KMS-11 (cell line): ENCODE results near the gene MAP1LC3B.
A peak's percentile ranks its signal among the peaks of the same experiment; 100 is the strongest.

ENCODE experiments used
- H2AFZ ChIP-seq: fragments of 200-600 bp; sonication (generic); 2 replicates; pipeline ENCODE4 v1.6.1; 2016; ENCODE audit warnings: antibody characterized with exemption, mixed run types, low read depth
- H3K27ac ChIP-seq: fragments of 200-600 bp; sonication (generic); 2 replicates; pipeline ENCODE4 v1.6.1; 2016; ENCODE audit warnings: mild to moderate bottlenecking, mixed run types
- H3K27me3 ChIP-seq: fragments of 200-600 bp; sonication (generic); 2 replicates; pipeline ENCODE4 v1.6.1; 2017; ENCODE audit warnings: mild to moderate bottlenecking, low read depth, mixed run types, moderate library complexity; ENCODE audit not compliant: insufficient read depth
- H3K36me3 ChIP-seq: fragments of 200-600 bp; sonication (generic); 2 replicates; pipeline ENCODE4 v1.6.1; 2017; ENCODE audit warnings: mild to moderate bottlenecking, mixed run types; ENCODE audit not compliant: insufficient read depth
- H3K4me1 ChIP-seq: fragments of 200-600 bp; sonication (generic); 2 replicates; pipeline ENCODE4 v1.6.1; 2016; ENCODE audit warnings: mild to moderate bottlenecking, low read depth, mixed run types; ENCODE audit not compliant: poor library complexity, severe bottlenecking
- H3K4me2 ChIP-seq: fragments of 200-600 bp; sonication (generic); 2 replicates; pipeline ENCODE4 v1.7.0; 2016; ENCODE audit warnings: mild to moderate bottlenecking, mixed run types
- H3K4me3 ChIP-seq: fragments of 200-600 bp; sonication (generic); IDR thresholded peaks from 2 replicates; pipeline ENCODE4 v1.6.1; 2017; ENCODE audit warnings: low read depth, low read length, mixed read lengths; ENCODE audit not compliant: insufficient read depth
- H3K79me2 ChIP-seq: fragments of 200-600 bp; sonication (generic); 2 replicates; pipeline ENCODE4 v1.6.1; 2016; ENCODE audit warnings: low read depth, mixed run types; ENCODE audit not compliant: insufficient read depth
- H3K9ac ChIP-seq: fragments of 200-600 bp; sonication (generic); 2 replicates; pipeline ENCODE4 v1.6.1; 2016; ENCODE audit warnings: mild to moderate bottlenecking, mixed run types
- H4K20me1 ChIP-seq: fragments of 200-600 bp; sonication (generic); 2 replicates; pipeline ENCODE4 v1.6.1; 2016; ENCODE audit warnings: mild to moderate bottlenecking, mixed run types; ENCODE audit not compliant: insufficient read depth
- TF ChIP-seq, protein P1 (sequence below): fragments of 200-600 bp; sonication (generic); conservative IDR thresholded peaks from 2 replicates; pipeline ENCODE4 v1.6.1; 2017; ENCODE audit warnings: low read depth, mild to moderate bottlenecking, antibody characterized with exemption, low read length, moderate library complexity, mixed read lengths

Gene MAP1LC3B

DNA sequence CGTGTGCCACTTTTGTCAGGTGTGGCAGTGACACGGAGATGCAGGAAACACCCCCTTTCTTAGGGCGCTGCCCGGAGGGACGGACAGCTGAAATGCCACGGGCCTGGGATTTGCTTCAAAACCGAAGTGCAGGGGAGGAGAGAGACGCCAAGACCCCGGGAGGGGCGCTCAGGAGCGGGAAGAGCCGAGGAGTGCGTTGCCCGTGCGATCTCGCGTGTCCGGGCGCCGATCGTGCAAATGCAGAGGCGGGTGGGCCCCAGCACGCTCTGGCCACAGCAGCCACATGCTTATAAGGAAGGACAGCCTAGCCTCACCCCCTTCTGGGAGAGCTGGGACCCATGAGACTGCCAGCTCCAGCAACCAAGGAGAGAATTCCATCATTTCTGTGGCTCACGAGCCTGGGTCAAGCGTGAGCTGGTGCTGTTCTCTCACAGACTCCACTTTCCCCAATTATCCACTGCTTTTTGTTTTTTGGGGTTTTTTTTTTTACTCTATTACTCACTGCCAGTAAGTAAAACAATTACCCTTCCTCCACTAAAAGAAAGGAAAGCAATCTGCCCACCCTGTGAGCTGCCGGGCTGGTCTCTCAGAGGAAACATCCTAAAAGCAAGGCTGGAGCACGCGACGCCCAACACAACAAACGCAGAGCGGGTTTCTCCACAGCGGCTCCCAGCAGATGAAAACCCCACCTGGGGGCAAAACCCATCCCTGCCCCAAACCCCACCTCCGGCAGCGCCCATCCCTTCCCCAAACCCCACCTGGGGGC, 47.8 kb upstream of the MAP1LC3B start:
- H3K4me2 ChIP-seq = peak overlapping the region; percentile 51
- H3K4me3 ChIP-seq = no peak overlapping the region
- H4K20me1 ChIP-seq = no peaks in the 10 kb centered on the region
- no peaks in the 10 kb centered on the region; the same call in 1 of the 2 replicates for H3K36me3 ChIP-seq
- TF ChIP-seq, protein P1, sequence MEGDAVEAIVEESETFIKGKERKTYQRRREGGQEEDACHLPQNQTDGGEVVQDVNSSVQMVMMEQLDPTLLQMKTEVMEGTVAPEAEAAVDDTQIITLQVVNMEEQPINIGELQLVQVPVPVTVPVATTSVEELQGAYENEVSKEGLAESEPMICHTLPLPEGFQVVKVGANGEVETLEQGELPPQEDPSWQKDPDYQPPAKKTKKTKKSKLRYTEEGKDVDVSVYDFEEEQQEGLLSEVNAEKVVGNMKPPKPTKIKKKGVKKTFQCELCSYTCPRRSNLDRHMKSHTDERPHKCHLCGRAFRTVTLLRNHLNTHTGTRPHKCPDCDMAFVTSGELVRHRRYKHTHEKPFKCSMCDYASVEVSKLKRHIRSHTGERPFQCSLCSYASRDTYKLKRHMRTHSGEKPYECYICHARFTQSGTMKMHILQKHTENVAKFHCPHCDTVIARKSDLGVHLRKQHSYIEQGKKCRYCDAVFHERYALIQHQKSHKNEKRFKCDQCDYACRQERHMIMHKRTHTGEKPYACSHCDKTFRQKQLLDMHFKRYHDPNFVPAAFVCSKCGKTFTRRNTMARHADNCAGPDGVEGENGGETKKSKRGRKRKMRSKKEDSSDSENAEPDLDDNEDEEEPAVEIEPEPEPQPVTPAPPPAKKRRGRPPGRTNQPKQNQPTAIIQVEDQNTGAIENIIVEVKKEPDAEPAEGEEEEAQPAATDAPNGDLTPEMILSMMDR = no peak
- no peaks in the 10 kb centered on the region for H3K27me3 ChIP-seq
- H3K9ac ChIP-seq = peak overlapping the region; percentile 30; the same call in 1 of the 2 replicates
- H3K27ac ChIP-seq = peak overlapping the region; percentile 80
- peaks cover 17% of the 10 kb centered on the region; the same call in 1 of the 2 replicates for H3K79me2 ChIP-seq
- no peak overlapping the region for H2AFZ ChIP-seq
- peaks cover 37% of the 10 kb centered on the region for H3K4me1 ChIP-seq

DNA sequence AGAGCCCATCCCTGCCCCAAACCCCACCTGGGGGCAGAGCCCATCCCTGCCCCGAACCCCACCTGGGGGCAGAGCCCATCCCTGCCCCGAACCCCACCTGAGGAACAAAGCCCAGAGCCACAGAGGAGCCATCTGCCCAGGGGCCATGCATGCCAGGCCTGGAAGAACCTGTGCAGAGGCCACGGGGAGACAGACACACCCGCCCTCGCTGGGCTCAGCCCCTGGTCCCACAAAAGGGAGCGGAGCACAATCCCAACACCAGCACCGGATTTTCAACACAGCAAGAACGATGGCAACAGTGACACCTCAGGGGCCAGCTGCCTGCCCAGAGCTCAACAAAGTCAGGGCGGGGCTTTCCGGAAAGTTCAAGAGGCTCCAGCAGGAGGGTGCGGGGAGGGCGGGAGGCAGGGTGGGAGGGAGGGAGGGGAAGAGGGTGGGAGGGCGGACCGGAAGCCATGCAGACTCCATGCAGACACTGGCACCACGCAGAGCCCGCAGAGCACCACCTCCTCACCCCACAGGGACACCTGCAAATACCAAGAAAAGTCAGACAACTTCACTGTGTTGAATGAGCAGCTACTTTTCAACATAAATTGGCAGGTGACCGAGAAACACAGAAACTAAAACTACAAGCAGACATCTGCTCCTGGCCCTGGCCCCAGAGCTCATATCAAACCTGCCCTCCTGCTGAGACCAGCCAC, 47.1 kb upstream of the MAP1LC3B start:
- Histone ChIP-seq H3K36me3 (no peaks in the 10 kb centered on the region; the same call in 1 of the 2 replicates), H3K4me1 (peaks cover 37% of the 10 kb centered on the region), H3K79me2 (peaks cover 17% of the 10 kb centered on the region; the same call in 1 of the 2 replicates), H3K4me2 (peak overlapping the region; percentile 88), H3K27ac (peak overlapping the region; percentile 88), H3K4me3 (no peak overlapping the region), H4K20me1 (no peaks in the 10 kb centered on the region), H3K9ac (peak overlapping the region; percentile 49; the same call in 1 of the 2 replicates), H3K27me3 (no peaks in the 10 kb centered on the region), H2AFZ (no peak overlapping the region)
- TF ChIP-seq, protein P1 = no peak

DNA sequence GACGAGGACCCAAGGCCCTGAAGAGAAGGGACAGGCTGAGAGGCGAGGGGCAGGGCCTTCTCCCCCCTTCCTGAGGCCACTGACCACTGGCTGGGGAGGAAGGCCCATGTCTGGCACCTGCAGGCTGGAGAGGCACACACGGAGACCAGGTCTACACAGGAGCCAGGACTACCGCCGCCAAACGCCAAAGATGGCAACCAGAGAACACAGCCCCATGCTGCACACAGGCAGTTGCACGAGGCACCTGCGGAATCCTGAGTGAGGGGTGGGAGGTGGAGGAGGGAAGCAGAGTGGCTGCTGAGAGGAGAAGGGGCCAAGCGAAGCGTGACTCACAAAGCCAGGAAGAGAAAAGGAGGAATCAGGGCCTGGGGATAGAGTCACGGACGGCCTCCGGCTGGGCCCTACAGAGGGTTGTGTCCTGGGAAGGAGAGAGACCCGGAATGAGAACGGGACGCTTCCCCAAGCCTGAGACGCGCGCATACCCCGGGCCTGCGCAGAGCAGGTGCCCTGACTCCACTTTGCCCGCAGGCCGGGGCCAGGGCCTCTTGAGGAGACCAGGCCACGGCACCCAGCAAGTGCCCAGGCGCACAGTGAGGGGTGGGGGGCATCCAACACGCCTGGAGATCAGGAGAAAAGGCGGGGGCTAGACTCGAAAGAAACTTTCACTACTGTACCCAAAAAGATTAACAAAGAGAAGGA, 46.3 kb upstream of the MAP1LC3B start:
- peak overlapping the region; percentile 88 for H3K4me2 ChIP-seq
- no peaks in the 10 kb centered on the region for H4K20me1 ChIP-seq
- H3K27me3 ChIP-seq = no peaks in the 10 kb centered on the region
- H3K9ac ChIP-seq = peak overlapping the region; percentile 49; the same call in 1 of the 2 replicates
- no peaks in the 10 kb centered on the region; the same call in 1 of the 2 replicates for H3K36me3 ChIP-seq
- H3K79me2 ChIP-seq = peaks cover 17% of the 10 kb centered on the region; the same call in 1 of the 2 replicates
- H3K4me3 ChIP-seq = no peak overlapping the region
- H3K27ac ChIP-seq = peak overlapping the region; percentile 88
- TF ChIP-seq, protein P1 = no peak
- H2AFZ ChIP-seq = no peak overlapping the region
- H3K4me1 ChIP-seq = peaks cover 35% of the 10 kb centered on the region

DNA sequence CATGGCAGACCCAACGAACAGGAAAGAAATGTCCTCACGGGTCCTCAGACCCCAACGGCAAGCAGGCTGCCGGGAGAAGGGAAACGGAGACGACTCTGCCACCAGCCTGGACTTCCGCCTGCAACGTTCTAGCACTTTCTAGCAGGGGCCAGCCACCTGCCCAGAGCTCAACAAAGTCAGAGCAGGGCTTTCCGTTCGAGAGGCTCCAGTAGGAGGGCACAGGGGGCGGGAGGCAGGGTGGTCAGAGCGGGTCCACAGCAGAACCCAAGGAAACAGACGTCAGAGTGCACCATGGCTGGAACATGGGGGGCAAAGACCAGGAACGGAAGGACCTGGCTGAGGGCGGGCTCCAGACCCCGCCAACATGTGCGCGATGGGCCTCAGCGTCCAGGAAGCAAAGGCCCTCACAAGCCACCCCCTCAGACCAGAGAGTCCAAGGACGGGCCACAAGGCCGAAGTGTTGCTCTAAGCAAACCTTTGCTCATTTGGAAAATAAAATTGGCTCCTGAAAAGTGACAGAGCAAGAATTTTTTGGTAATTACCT, 45.5 kb upstream of the MAP1LC3B start:
- Histone ChIP-seq H3K79me2 (peaks cover 17% of the 10 kb centered on the region; the same call in 1 of the 2 replicates), H3K36me3 (no peaks in the 10 kb centered on the region), H3K9ac (no peak overlapping the region), H3K27ac (peak overlapping the region; percentile 88), H3K4me2 (peak overlapping the region; percentile 88), H3K4me3 (no peak overlapping the region), H3K27me3 (no peaks in the 10 kb centered on the region), H3K4me1 (peaks cover 32% of the 10 kb centered on the region), H2AFZ (no peak overlapping the region), H4K20me1 (no peaks in the 10 kb centered on the region)
- TF ChIP-seq, protein P1 = no peak
